BLaER1 treated with 17β-estradiol and CSF1 and Interleukin-3, amounts not matched to agents 10 nM and 100 nM (cell line): ENCODE results near the gene TAS2R10.

Experiments used
- H3K27ac ChIP-seq, 11 experiments: shearing (Covaris generic); formaldehyde crosslinking; 2 replicates each; pipeline ENCODE4 v1.8.1; 2022
- H3K27me3 ChIP-seq, 11 experiments: shearing (Covaris generic); formaldehyde crosslinking; 2 replicates each; pipeline ENCODE4 v1.8.1; 2022
- H3K36me3 ChIP-seq, 11 experiments: shearing (Covaris generic); formaldehyde crosslinking; 2 replicates each; pipeline ENCODE4 v1.8.1; 2022
- H3K4me1 ChIP-seq, 10 experiments: shearing (Covaris generic); formaldehyde crosslinking; 2 replicates each; pipeline ENCODE4 v1.8.1; 2022
- H3K4me2 ChIP-seq, 11 experiments: shearing (Covaris generic); formaldehyde crosslinking; 2 replicates each; pipeline ENCODE4 v1.8.1; 2022
- H3K4me3 ChIP-seq, 10 experiments: shearing (Covaris generic); formaldehyde crosslinking; 2 replicates each; pipeline ENCODE4 v1.8.1; 2022
- H3K9ac ChIP-seq, 11 experiments: shearing (Covaris generic); formaldehyde crosslinking; 2 replicates each; pipeline ENCODE4 v1.8.1; 2022
- H3K9me3 ChIP-seq, 11 experiments: shearing (Covaris generic); formaldehyde crosslinking; replicated peaks in 1 of 11; 2 replicates each; pipeline ENCODE4 v1.8.1; 2022
- H4K20me1 ChIP-seq, 11 experiments: shearing (Covaris generic); formaldehyde crosslinking; 2 replicates each; pipeline ENCODE4 v1.8.1; 2022
- Cebpa-rat ChIP-seq, 11 experiments: shearing (Covaris generic); IDR thresholded peaks; 2 replicates each; pipeline ENCODE4 v1.8.1; 2022

Gene TAS2R10

DNA sequence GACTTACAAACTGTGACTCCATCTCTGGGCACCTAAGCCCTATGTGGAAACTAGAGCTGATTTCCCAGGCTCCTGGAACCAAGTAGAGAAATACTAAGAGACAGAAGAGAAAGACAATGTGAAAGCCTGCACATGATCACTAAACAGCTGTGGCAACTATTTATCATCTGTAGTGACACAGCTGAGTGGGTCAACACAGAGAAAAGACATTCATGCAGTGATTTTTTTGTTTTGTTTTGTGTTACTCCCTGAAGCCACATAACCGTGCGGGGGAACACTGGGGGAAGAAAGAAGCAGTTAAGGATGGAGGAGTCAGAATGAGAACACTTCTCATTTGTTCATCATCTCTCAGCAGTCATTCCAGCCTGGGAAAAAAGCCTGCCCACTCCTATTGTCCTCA, 21.6 kb upstream of the TAS2R10 start:
- Histone ChIP-seq H3K27ac (no peak overlapping the region), H3K4me3 (no peak overlapping the region), H3K4me2 (no peak overlapping the region), H3K9me3 (no peaks in the 10 kb centered on the region), H4K20me1 (no peaks in the 10 kb centered on the region), H3K9ac (no peak overlapping the region), H3K4me1 (peaks cover 0 to 11% (median 7%) of the 10 kb centered on the region in 10 experiments; a peak in 9 of 20 replicates), H3K27me3 (no peaks in the 10 kb centered on the region), H3K36me3 (peaks cover 0 to 41% (median 3%) of the 10 kb centered on the region in 11 experiments; a peak in 6 of 22 replicates)
- no peak for TF ChIP-seq Cebpa-rat (IDR thresholded peaks at IDR 0.05)

DNA sequence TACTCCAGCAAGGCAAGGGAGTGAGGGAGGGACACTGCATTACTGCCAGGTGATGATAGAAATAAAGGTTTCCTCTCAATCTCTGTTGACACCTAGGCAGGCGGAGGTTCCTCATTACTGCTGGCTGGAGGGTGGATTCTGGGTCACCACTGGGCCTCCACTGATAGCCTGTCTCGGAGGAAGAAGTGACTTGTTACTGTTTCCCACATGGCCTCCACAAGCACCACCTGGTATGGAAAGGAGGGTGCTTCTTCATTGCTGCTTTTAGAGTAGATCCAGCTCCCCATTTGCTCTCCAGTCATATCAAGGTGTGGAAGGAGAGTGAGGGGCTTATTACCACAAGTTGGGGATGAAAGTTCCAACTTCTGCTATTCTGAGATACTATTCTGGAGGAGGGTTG, 16.7 kb upstream of the TAS2R10 start:
- peaks cover 0 to 20% (median 3%) of the 10 kb centered on the region in 11 experiments; a peak in 5 of 22 replicates for H3K36me3 ChIP-seq
- H3K4me3 ChIP-seq = no peak overlapping the region
- H3K27me3 ChIP-seq = no peaks in the 10 kb centered on the region
- TF ChIP-seq Cebpa-rat (IDR thresholded peaks at IDR 0.05) = no peak
- no peaks in the 10 kb centered on the region for H3K4me1 ChIP-seq
- no peak overlapping the region for H3K4me2 ChIP-seq
- H4K20me1 ChIP-seq = no peaks in the 10 kb centered on the region
- H3K9ac ChIP-seq = no peak overlapping the region
- H3K9me3 ChIP-seq = no peaks in the 10 kb centered on the region
- no peak overlapping the region for H3K27ac ChIP-seq

DNA sequence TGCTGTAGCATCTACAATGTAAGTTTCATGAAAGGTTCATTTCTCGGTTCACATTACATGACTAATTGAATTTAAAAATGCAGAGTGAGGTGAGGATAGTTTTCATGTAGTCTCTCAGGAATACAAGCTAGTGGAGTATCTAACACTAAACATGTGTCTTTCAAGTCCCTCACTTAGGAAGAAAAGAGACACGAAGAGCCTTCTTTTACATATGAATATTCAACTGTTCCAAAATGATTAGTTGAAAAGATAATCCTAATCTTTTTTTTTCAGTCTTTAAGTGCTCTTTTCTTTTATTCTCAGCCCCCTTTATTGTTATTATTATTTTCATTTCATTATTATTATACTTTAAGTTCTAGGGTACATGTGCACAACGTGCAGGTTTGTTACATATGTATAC, 12.3 kb upstream of the TAS2R10 start:
- Histone ChIP-seq H3K36me3 (peaks cover 0 to 8% (median 0%) of the 10 kb centered on the region in 11 experiments; a peak in 1 of 22 replicates), H4K20me1 (no peaks in the 10 kb centered on the region), H3K9ac (no peak overlapping the region), H3K27me3 (no peaks in the 10 kb centered on the region), H3K9me3 (peaks cover 0 to 4% (median 0%) of the 10 kb centered on the region in 11 experiments; a peak in 1 of 22 replicates), H3K27ac (no peak overlapping the region), H3K4me2 (no peak overlapping the region), H3K4me1 (no peaks in the 10 kb centered on the region), H3K4me3 (no peak overlapping the region)
- TF ChIP-seq Cebpa-rat (IDR thresholded peaks at IDR 0.05) = no peak

DNA sequence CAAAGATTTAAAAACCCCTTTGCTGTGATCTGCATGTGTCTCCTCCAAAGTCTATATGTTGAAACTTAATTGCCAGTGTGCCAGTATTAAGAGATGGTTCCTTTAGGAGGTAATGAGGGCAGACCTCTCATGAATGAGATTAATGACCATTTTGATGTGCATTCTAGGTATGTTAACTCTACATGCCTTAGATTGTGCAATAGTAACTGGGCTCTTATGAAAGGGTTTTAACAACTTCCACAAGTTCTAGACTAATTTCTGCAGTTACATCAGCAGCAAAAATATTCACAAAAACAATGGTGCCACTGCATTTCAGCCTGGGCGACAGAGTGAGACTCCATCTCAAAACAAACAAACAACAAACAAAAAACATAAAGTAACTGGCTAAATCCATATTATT, 3.8 kb upstream of the TAS2R10 start:
- Histone ChIP-seq H3K27ac (no peak overlapping the region), H4K20me1 (no peaks in the 10 kb centered on the region), H3K4me3 (no peak overlapping the region), H3K27me3 (no peaks in the 10 kb centered on the region), H3K9me3 (no peaks in the 10 kb centered on the region), H3K36me3 (no peaks in the 10 kb centered on the region), H3K9ac (no peak overlapping the region), H3K4me1 (no peaks in the 10 kb centered on the region), H3K4me2 (no peak overlapping the region)
- TF ChIP-seq Cebpa-rat (IDR thresholded peaks at IDR 0.05) = peak in 1 of 11 experiments; percentile 26; a peak in 1 of 22 replicates

DNA sequence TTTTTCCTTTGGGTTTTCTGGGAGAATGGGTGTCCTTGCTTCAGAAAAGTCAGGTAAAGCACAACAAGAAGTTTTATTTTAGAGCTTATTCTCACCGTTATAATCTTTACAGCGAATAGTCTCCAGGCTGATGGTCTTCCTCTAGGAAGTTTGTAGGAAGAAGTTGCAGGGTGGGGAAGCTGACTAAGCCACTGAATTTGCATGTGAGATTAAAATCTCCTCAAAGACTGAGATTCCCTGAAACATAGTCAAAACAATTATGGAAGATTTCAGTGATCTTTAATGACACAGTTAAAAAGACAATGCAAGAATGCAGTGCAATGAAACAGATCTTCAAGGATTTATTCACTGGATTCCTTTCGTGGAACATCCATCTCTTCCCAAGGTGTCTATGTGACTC, 1.2 kb downstream of the TAS2R10 start:
- Histone ChIP-seq H3K4me1 (no peaks in the 10 kb centered on the region), H3K9me3 (no peaks in the 10 kb centered on the region), H3K4me3 (no peak overlapping the region), H3K4me2 (no peak overlapping the region), H3K27me3 (no peaks in the 10 kb centered on the region), H3K36me3 (no peaks in the 10 kb centered on the region), H3K9ac (no peak overlapping the region), H3K27ac (no peak overlapping the region), H4K20me1 (no peaks in the 10 kb centered on the region)
- TF ChIP-seq Cebpa-rat (IDR thresholded peaks at IDR 0.05) = no peak

- Histone ChIP-seq H4K20me1 (no peaks in the 10 kb centered on the region), H3K4me2 (no peak overlapping the region), H3K36me3 (no peaks in the 10 kb centered on the region), H3K4me3 (no peak overlapping the region), H3K4me1 (no peaks in the 10 kb centered on the region), H3K9ac (no peak overlapping the region), H3K9me3 (no peaks in the 10 kb centered on the region; a peak in 1 of 22 replicates), H3K27ac (no peak overlapping the region), H3K27me3 (no peaks in the 10 kb centered on the region)
- no peak for TF ChIP-seq Cebpa-rat (IDR thresholded peaks at IDR 0.05)
Measured at GRCh38 chr12:10811883-10812536, 14.1 kb downstream of the TAS2R10 start.

DNA sequence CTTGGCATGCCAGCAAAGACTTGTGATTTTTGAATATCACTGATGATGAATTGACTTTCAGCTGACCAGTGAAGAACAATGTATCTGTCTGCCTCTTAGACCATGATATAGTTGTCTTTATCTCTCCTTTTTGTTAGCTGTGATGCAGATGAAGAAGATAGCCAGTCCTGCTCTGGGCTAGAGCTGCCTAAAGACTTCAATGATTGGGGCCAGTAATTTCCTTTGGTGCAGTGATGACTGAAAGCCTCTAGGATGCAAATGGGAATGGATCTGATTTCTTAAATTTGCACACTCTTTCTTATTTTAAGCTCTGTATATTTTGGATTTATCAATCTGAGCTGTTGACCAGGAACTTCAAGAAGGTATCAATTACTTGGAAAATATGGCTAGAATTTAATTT, 16.1 kb downstream of the TAS2R10 start, which contains the start of gene TAS2R9:
TAS2R9 (minus strand) TSS at position 101 of the 400 bp plus-strand sequence; CDS start at position 8, 93 bp downstream.
- Histone ChIP-seq H3K27me3 (no peaks in the 10 kb centered on the region), H3K9ac (no peak within 1 kb of the TSS), H3K4me3 (no peak within 1 kb of the TSS), H3K27ac (no peak within 1 kb of the TSS), H3K4me1 (no peaks in the 10 kb centered on the region), H3K36me3 (no peaks in the 10 kb centered on the region), H4K20me1 (no peaks in the 10 kb centered on the region), H3K4me2 (no peak within 1 kb of the TSS), H3K9me3 (no peaks in the 10 kb centered on the region)
- no peak for TF ChIP-seq Cebpa-rat (IDR thresholded peaks at IDR 0.05)

GRCh38 chr12:10807186-10807585, 19.0 kb downstream of the TAS2R10 start, which contains the start of gene TAS2R8:
Gene TAS2R8 (minus strand): TSS chr12:10807286. CDS start chr12:10806980, 306 bp downstream.
- H3K9ac ChIP-seq = no peak within 1 kb of the TSS
- H3K36me3 ChIP-seq = no peaks in the 10 kb centered on the region
- no peak within 1 kb of the TSS for H3K4me2 ChIP-seq
- H3K4me3 ChIP-seq = no peak within 1 kb of the TSS
- no peaks in the 10 kb centered on the region for H3K9me3 ChIP-seq
- H3K4me1 ChIP-seq = no peaks in the 10 kb centered on the region
- TF ChIP-seq Cebpa-rat (IDR thresholded peaks at IDR 0.05) = no peak
- H3K27me3 ChIP-seq = no peaks in the 10 kb centered on the region
- H3K27ac ChIP-seq = no peak within 1 kb of the TSS
- no peaks in the 10 kb centered on the region for H4K20me1 ChIP-seq

DNA sequence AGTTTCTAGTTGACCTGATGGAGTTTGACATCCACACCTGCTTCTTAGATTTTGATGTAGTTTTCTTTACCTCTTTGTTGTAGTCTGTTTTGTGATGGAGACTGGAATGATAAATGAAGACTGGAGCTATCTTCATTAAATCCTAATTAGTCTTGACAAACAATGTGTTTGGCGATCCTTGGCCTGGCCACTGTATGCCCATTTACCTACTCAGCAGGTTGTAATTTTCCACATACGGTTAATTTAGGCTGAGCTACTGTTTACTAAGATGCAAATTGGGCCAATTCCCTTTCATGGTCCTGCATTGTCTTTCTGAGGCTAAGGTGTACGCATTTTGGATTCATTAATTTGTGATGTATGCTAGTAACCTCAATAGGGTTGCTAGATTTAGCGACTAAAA, 23.6 kb downstream of the TAS2R10 start, which contains the start of gene TAS2R7:
TAS2R7 (minus strand) TSS at position 41 of the 400 bp plus-strand sequence. CDS start 57 bp downstream, outside the sequence.
- H4K20me1 ChIP-seq = no peaks in the 10 kb centered on the region
- no peaks in the 10 kb centered on the region for H3K4me1 ChIP-seq
- no peaks in the 10 kb centered on the region for H3K27me3 ChIP-seq
- no peak within 1 kb of the TSS for H3K4me2 ChIP-seq
- no peak for TF ChIP-seq Cebpa-rat (IDR thresholded peaks at IDR 0.05)
- H3K4me3 ChIP-seq = no peak within 1 kb of the TSS
- no peaks in the 10 kb centered on the region for H3K9me3 ChIP-seq
- H3K9ac ChIP-seq = no peak within 1 kb of the TSS
- H3K27ac ChIP-seq = no peak within 1 kb of the TSS
- H3K36me3 ChIP-seq = no peaks in the 10 kb centered on the region

GRCh38 chr12:10801741-10802140, 24.4 kb downstream of the TAS2R10 start:
- Histone ChIP-seq H3K4me3 (no peak overlapping the region), H3K9ac (no peak overlapping the region), H3K4me2 (no peak overlapping the region)

More at GRCh38 chr12:10801741-10802140, 24.4 kb downstream of the TAS2R10 start:
- H3K4me1 ChIP-seq = no peaks in the 10 kb centered on the region
- no peaks in the 10 kb centered on the region for H3K27me3 ChIP-seq
- no peaks in the 10 kb centered on the region for H3K36me3 ChIP-seq
- H3K9me3 ChIP-seq = no peaks in the 10 kb centered on the region
- H3K27ac ChIP-seq = no peak overlapping the region
- H4K20me1 ChIP-seq = no peaks in the 10 kb centered on the region
- no peak for TF ChIP-seq Cebpa-rat (IDR thresholded peaks at IDR 0.05)
